Measurements from ENCODE around the gene RPL29. TPM values are rescaled to one million over a fixed set of nuclear protein-coding genes. Genes with fewer than 3 reads are reported as not detected.

The RPL29 gene
- total RNA-seq, 1 donor from 2014 or later: 925 TPM

- Mint-ChIP-seq H3K4me1 (ENCODE audit: unreplicated experiment) (no peaks in the 10 kb centered on the region), H3K4me3 (ENCODE audit: unreplicated experiment) (peak overlapping the region; percentile 66), H3K27ac (ENCODE audit: unreplicated experiment) (no peak overlapping the region), H3K36me3 (ENCODE audit: low read depth, unreplicated experiment) (peaks cover 4% of the 10 kb centered on the region), H3K9me3 (ENCODE audit: unreplicated experiment) (no peaks in the 10 kb centered on the region), H3K27me3 (ENCODE audit: unreplicated experiment) (peaks cover 16% of the 10 kb centered on the region)
- TF ChIP-seq, protein P1, sequence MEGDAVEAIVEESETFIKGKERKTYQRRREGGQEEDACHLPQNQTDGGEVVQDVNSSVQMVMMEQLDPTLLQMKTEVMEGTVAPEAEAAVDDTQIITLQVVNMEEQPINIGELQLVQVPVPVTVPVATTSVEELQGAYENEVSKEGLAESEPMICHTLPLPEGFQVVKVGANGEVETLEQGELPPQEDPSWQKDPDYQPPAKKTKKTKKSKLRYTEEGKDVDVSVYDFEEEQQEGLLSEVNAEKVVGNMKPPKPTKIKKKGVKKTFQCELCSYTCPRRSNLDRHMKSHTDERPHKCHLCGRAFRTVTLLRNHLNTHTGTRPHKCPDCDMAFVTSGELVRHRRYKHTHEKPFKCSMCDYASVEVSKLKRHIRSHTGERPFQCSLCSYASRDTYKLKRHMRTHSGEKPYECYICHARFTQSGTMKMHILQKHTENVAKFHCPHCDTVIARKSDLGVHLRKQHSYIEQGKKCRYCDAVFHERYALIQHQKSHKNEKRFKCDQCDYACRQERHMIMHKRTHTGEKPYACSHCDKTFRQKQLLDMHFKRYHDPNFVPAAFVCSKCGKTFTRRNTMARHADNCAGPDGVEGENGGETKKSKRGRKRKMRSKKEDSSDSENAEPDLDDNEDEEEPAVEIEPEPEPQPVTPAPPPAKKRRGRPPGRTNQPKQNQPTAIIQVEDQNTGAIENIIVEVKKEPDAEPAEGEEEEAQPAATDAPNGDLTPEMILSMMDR (IDR thresholded peaks at IDR 0.05; ENCODE audit: unreplicated experiment): no peak
- no peak for DNase-seq (ENCODE audit: low spot score)
These were observed 36.8 kb downstream of the RPL29 start for GRCh38 chr3:51958603-51959521.

DNA sequence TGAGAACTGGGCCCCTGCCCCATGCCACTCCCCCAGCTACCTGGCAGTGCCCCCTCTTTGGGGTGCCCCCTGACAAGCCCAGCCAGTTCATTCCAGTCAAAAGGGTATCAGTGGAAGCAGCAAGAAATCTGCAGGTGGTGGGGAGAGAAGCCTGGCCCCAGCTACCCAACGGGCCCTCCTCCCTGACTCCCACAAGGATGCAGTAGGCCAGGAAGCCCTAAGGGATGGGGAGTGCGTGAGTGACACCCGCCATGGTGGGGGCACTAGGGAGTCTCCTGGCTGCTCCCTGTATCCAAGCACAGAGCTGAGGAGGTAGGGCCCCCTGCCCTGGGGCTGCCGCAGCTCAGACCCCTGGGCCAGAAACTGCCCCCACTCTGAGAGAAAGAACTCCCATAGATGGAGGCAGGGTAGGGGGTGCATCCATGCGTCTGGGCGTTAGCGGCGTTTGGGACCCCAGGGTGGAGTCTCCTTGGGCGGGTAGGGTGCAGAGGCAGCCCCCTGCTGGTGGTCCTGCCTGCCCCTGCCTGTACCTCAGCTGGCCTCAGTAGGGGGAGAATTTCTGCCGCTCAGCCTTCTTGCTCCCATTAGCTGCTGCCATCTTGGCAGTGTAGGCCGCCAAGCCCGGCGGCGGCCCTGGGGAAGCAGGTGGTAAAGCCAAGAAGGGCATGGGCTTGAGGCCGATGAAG lies 38.0 kb downstream of the RPL29 start:
- peaks cover 19% of the 10 kb centered on the region for H3K27me3 Mint-ChIP-seq (ENCODE audit: unreplicated experiment)
- no peaks in the 10 kb centered on the region for H3K9me3 Mint-ChIP-seq (ENCODE audit: unreplicated experiment)
- no peaks in the 10 kb centered on the region for H3K4me1 Mint-ChIP-seq (ENCODE audit: unreplicated experiment)
- H3K36me3 Mint-ChIP-seq (ENCODE audit: low read depth, unreplicated experiment): peaks cover 4% of the 10 kb centered on the region
- TF ChIP-seq, protein P1 (IDR thresholded peaks at IDR 0.05; ENCODE audit: unreplicated experiment): no peak
- DNase-seq (ENCODE audit: low spot score): no peak
- no peak overlapping the region for H3K4me3 Mint-ChIP-seq (ENCODE audit: unreplicated experiment)
- no peak overlapping the region for H3K27ac Mint-ChIP-seq (ENCODE audit: unreplicated experiment)

DNA sequence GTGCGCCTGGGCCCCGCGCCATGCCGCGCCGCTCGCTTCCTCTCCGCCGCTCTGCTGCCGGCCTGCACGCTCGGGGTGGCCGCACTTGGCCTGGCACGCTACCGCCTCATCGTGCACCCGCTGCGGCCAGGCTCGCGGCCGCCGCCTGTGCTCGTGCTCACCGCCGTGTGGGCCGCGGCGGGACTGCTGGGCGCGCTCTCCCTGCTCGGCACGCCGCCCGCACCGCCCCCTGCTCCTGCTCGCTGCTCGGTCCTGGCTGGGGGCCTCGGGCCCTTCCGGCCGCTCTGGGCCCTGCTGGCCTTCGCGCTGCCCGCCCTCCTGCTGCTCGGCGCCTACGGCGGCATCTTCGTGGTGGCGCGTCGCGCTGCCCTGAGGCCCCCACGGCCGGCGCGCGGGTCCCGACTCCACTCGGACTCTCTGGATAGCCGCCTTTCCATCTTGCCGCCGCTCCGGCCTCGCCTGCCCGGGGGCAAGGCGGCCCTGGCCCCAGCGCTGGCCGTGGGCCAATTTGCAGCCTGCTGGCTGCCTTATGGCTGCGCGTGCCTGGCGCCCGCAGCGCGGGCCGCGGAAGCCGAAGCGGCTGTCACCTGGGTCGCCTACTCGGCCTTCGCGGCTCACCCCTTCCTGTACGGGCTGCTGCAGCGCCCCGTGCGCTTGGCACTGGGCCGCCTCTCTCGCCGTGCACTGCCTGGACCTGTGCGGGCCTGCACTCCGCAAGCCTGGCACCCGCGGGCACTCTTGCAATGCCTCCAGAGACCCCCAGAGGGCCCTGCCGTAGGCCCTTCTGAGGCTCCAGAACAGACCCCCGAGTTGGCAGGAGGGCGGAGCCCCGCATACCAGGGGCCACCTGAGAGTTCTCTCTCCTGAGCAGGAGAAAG lies 39.6 kb downstream of the RPL29 start:
- TF ChIP-seq, protein P1 (IDR thresholded peaks at IDR 0.05; ENCODE audit: unreplicated experiment): peak; percentile 38
- peaks cover 4% of the 10 kb centered on the region for H3K36me3 Mint-ChIP-seq (ENCODE audit: low read depth, unreplicated experiment)
- H3K9me3 Mint-ChIP-seq (ENCODE audit: unreplicated experiment): no peaks in the 10 kb centered on the region
- H3K27ac Mint-ChIP-seq (ENCODE audit: unreplicated experiment): no peak overlapping the region
- H3K27me3 Mint-ChIP-seq (ENCODE audit: unreplicated experiment): peaks cover 14% of the 10 kb centered on the region
- no peak overlapping the region for H3K4me3 Mint-ChIP-seq (ENCODE audit: unreplicated experiment)
- peak; percentile 62 for DNase-seq (ENCODE audit: low spot score)
- H3K4me1 Mint-ChIP-seq (ENCODE audit: unreplicated experiment): no peaks in the 10 kb centered on the region

GRCh38 chr3:51955175-51955892 lies 40.4 kb downstream of the RPL29 start, which contains the start of gene GPR62:
GPR62 (plus strand) TSS chr3:51955381; CDS start chr3:51955653, 272 bp downstream.
- no peak for DNase-seq (ENCODE audit: low spot score)
- peak within 1 kb of the TSS; percentile 48 for H3K27ac Mint-ChIP-seq (ENCODE audit: unreplicated experiment)
- no peaks in the 10 kb centered on the region for H3K4me1 Mint-ChIP-seq (ENCODE audit: unreplicated experiment)
- H3K27me3 Mint-ChIP-seq (ENCODE audit: unreplicated experiment): peaks cover 14% of the 10 kb centered on the region
- H3K4me3 Mint-ChIP-seq (ENCODE audit: unreplicated experiment): no peak within 1 kb of the TSS
- H3K36me3 Mint-ChIP-seq (ENCODE audit: low read depth, unreplicated experiment): peaks cover 4% of the 10 kb centered on the region
- TF ChIP-seq, protein P1 (IDR thresholded peaks at IDR 0.05; ENCODE audit: unreplicated experiment): no peak
- no peaks in the 10 kb centered on the region for H3K9me3 Mint-ChIP-seq (ENCODE audit: unreplicated experiment)
